Liver (tissue), 9 donors: Measurements from ENCODE around the gene RRP12. TPM values are rescaled to one million over a fixed set of nuclear protein-coding genes. Genes with fewer than 3 reads are reported as not detected.

Experiments
- DNase-seq: peaks from one replicate; pipeline ENCODE4 v3.0.0-alpha.2; 2017; ENCODE audit warnings: low spot score
- H3K27ac ChIP-seq, 2 donors: one replicate each; pipeline ENCODE4 v1.7.0; 2013; ENCODE audit warnings: inconsistent platforms in 2 of 2, low read length in 2 of 2, control low read depth in 1 of 2, low read depth in 1 of 2, mild to moderate bottlenecking in 1 of 2
- H3K27me3 ChIP-seq, 4 donors: one replicate each; pipeline versions ENCODE4 v1.6.1 to v1.7.0; 2013; ENCODE audit warnings: low read length in 3 of 4, inconsistent platforms in 1 of 4, mild to moderate bottlenecking in 1 of 4, moderate library complexity in 1 of 4; ENCODE audit not compliant: control insufficient read depth in 4 of 4, insufficient read depth in 4 of 4
- H3K36me3 ChIP-seq, 4 donors: one replicate each; pipeline versions ENCODE4 v1.6.1 to v1.7.0; 2013; ENCODE audit warnings: low read length in 3 of 4, mild to moderate bottlenecking in 3 of 4, low read depth in 1 of 4, moderate library complexity in 1 of 4; ENCODE audit not compliant: control insufficient read depth in 4 of 4, insufficient read depth in 3 of 4
- H3K4me1 ChIP-seq, 4 donors: one replicate each; pipeline versions ENCODE4 v1.6.1 to v1.7.0; 2013; ENCODE audit warnings: low read length in 3 of 4, mild to moderate bottlenecking in 3 of 4, moderate library complexity in 1 of 4; ENCODE audit not compliant: control insufficient read depth in 4 of 4, insufficient read depth in 4 of 4
- H3K4me3 ChIP-seq, 3 donors: one replicate each; pipeline versions ENCODE4 v1.6.1 to v1.7.0; 2013; ENCODE audit warnings: low read length in 3 of 3, control low read depth in 1 of 3, low read depth in 1 of 3, mild to moderate bottlenecking in 1 of 3
- H3K9ac ChIP-seq, 2 donors: one replicate each; pipeline ENCODE4 v1.7.0; 2013; ENCODE audit warnings: low read length in 2 of 2, mild to moderate bottlenecking in 2 of 2, moderate library complexity in 2 of 2, control low read depth in 1 of 2, low read depth in 1 of 2
- H3K9me3 ChIP-seq, 4 donors: one replicate each; pipeline versions ENCODE4 v1.6.1 to v1.7.0; 2013; ENCODE audit warnings: low read length in 3 of 4; ENCODE audit not compliant: control insufficient read depth in 4 of 4
- ATF3 ChIP-seq: IDR thresholded peaks from 2 replicates; pipeline ENCODE4 v1.6.1; 2016; ENCODE audit warnings: antibody characterized with exemption
- CTCF ChIP-seq: fragments of 150-350 bp; IDR thresholded peaks from 2 replicates; pipeline ENCODE4 v1.5.1; 2017; ENCODE audit warnings: improper control_type of control experiment, low read depth, low read length; ENCODE audit not compliant: missing input control
- EGR1 ChIP-seq, 2 donors: IDR thresholded peaks; 2 replicates each; pipeline ENCODE4 v1.6.1; 2016 to 2018; ENCODE audit warnings: antibody characterized with exemption in 2 of 2, low read depth in 2 of 2
- FOXA1 ChIP-seq: IDR thresholded peaks from 2 replicates; pipeline ENCODE4 v1.6.1; 2016; ENCODE audit warnings: antibody characterized with exemption
- FOXA2 ChIP-seq: IDR thresholded peaks from 2 replicates; pipeline ENCODE4 v1.6.1; 2016; ENCODE audit warnings: antibody characterized with exemption
- GABPA ChIP-seq, 2 donors: IDR thresholded peaks in 1 of 2; conservative IDR thresholded peaks in 1 of 2; 2 replicates each; pipeline ENCODE4 v1.6.1; 2016; ENCODE audit warnings: antibody characterized with exemption in 2 of 2, mild to moderate bottlenecking in 1 of 2, moderate library complexity in 1 of 2
- HNF4A ChIP-seq, 2 donors: conservative IDR thresholded peaks; 2 replicates each; pipeline ENCODE4 v1.6.1; 2016; ENCODE audit warnings: antibody characterized with exemption in 2 of 2, mild to moderate bottlenecking in 2 of 2
- HNF4G ChIP-seq: IDR thresholded peaks from 2 replicates; pipeline ENCODE4 v1.6.1; 2016; ENCODE audit warnings: antibody characterized with exemption
- JUND ChIP-seq, 2 donors: IDR thresholded peaks; 2 replicates each; pipeline ENCODE4 v1.6.1; 2016; ENCODE audit warnings: antibody characterized with exemption in 2 of 2
- NR2F2 ChIP-seq: IDR thresholded peaks from 2 replicates; pipeline ENCODE4 v1.6.1; 2016; ENCODE audit warnings: antibody characterized with exemption
- RAD21 ChIP-seq, 2 donors: IDR thresholded peaks; 2 replicates each; pipeline ENCODE4 v1.6.1; 2016; ENCODE audit warnings: antibody characterized with exemption in 2 of 2, mild to moderate bottlenecking in 2 of 2
- REST ChIP-seq: IDR thresholded peaks from 2 replicates; pipeline ENCODE4 v1.6.1; 2016; ENCODE audit warnings: antibody characterized with exemption, mild to moderate bottlenecking
- RXRA ChIP-seq, 2 donors: IDR thresholded peaks; 2 replicates each; pipeline ENCODE4 v1.6.1; 2017 to 2018; ENCODE audit warnings: antibody characterized with exemption in 2 of 2, mild to moderate bottlenecking in 1 of 2
- SP1 ChIP-seq: IDR thresholded peaks from 2 replicates; pipeline ENCODE4 v1.6.1; 2018; ENCODE audit warnings: antibody characterized with exemption, mild to moderate bottlenecking
- TAF1 ChIP-seq: conservative IDR thresholded peaks from 2 replicates; pipeline ENCODE4 v1.6.1; 2016; ENCODE audit warnings: antibody characterized with exemption, mild to moderate bottlenecking
- YY1 ChIP-seq: IDR thresholded peaks from 2 replicates; pipeline ENCODE4 v1.6.1; 2016; ENCODE audit warnings: antibody characterized with exemption, mild to moderate bottlenecking
- ZBTB33 ChIP-seq: IDR thresholded peaks from 2 replicates; pipeline ENCODE4 v1.6.1; 2016; ENCODE audit warnings: antibody characterized with exemption
- WGBS: extraction: QIAGEN DNeasy Blood & Tissue Kit; methylation state at CpG from one replicate; pipeline ENCODE4 v1.1.7; 2013; 5-methylcytosine and 5-hydroxymethylcytosine counted together
- polyA plus RNA-seq, 2 donors: library from polyadenylated mRNA; stranded (reverse) in 1 of 2; unstranded in 1 of 2; fragments of 200-250 nt in 1 of 2; fragments of >200 nt in 1 of 2; fragmentation: Nextera tagmentation in 1 of 2; extraction: Ambion mirVana in 1 of 2; gene quantifications; one replicate each; pipeline versions ENCODE4 v1.2.1 to v1.2.3, GENCODE V29; 2013 to 2015
- total RNA-seq, 2 donors: library from RNA; depleted of rRNA; stranded (reverse); fragments of >200 nt; gene quantifications; one replicate each; pipeline ENCODE4 v1.2.3, GENCODE V29; 2014
- TF ChIP-seq, protein P1 (sequence below): IDR thresholded peaks from 2 replicates; pipeline ENCODE4 v1.6.1; 2016; ENCODE audit warnings: antibody characterized with exemption
- donor health status: healthy.
- donor health status: healthy.
- donor health status: healthy.
- donor health status: healthy.
- donor health status: healthy.

RRP12 gene
- total and polyA plus RNA-seq, 4 donors, result 5.7 to 9.6 (median 6.9) TPM

GRCh38 chr10:97367126-97367649 lies 34.0 kb downstream of the RRP12 start:
- H3K27ac ChIP-seq, result peak overlapping the region in 1 of 2 donors; percentile 64
- no peak overlapping the region for H3K4me3 ChIP-seq
- DNase-seq, result no peak
- no peak for TF ChIP-seq REST
- no peak for TF ChIP-seq ATF3
- TF ChIP-seq NR2F2, result no peak
- TF ChIP-seq GABPA (IDR thresholded peaks at IDR 0.05 in 1 of 2, conservative IDR thresholded peaks at IDR 0.05 in 1 of 2), result no peak
- no peak for TF ChIP-seq ZBTB33
- TF ChIP-seq, protein P1, sequence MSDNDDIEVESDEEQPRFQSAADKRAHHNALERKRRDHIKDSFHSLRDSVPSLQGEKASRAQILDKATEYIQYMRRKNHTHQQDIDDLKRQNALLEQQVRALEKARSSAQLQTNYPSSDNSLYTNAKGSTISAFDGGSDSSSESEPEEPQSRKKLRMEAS, result no peak
- no peak for TF ChIP-seq HNF4G
- TF ChIP-seq FOXA1, result no peak
- TF ChIP-seq TAF1, result no peak
- TF ChIP-seq RAD21 (IDR thresholded peaks at IDR 0.05), result no peak
- TF ChIP-seq FOXA2, result no peak
- no peak for TF ChIP-seq SP1
- TF ChIP-seq EGR1 (IDR thresholded peaks at IDR 0.05; ENCODE audit: low read depth in 2 of 2), result no peak
- no peak for TF ChIP-seq RXRA (IDR thresholded peaks at IDR 0.05)
- no peak for TF ChIP-seq HNF4A (conservative IDR thresholded peaks at IDR 0.05)
- TF ChIP-seq JUND (IDR thresholded peaks at IDR 0.05), result no peak
- no peak for TF ChIP-seq YY1
- TF ChIP-seq CTCF, result no peak
- 97% methylated on average over 12 of the region's 12 CpGs for whole genome bisulfite sequencing
- no peak overlapping the region for H3K9ac ChIP-seq
- no peaks in the 10 kb centered on the region for H3K4me1 ChIP-seq
- H3K36me3 ChIP-seq, result peaks cover under 1 to 60% (median 19%) of the 10 kb centered on the region in 4 donors
- no peaks in the 10 kb centered on the region for H3K27me3 ChIP-seq
- H3K9me3 ChIP-seq, result no peaks in the 10 kb centered on the region
